Smooth muscle cell of the umbilical artery (primary cell): ENCODE data around the gene PCDHA3. TPM values are rescaled to one million over a fixed set of nuclear protein-coding genes. Genes with fewer than 3 reads are reported as not detected.

Experiments
- total RNA-seq: library from RNA; depleted of rRNA; stranded (reverse); fragments of >200 nt; gene quantifications from 2 replicates; pipeline ENCODE4 v1.2.3, GENCODE V29; 2014

PCDHA3 gene
- 0.23 and 0.59 TPM in 2 replicates for total RNA-seq

GRCh38 chr5:140800816-140801493, at the start of gene PCDHA3:
Gene PCDHA3, plus strand, starts transcription at chr5:140801057.

GRCh38 chr5:140785905-140786686, 14.8 kb upstream of the PCDHA3 start, which contains the start of gene PCDHA1:
Gene PCDHA1, plus strand, starts transcription at chr5:140786140.

GRCh38 chr5:140794595-140795258, 6.1 kb upstream of the PCDHA3 start, which contains the start of gene PCDHA2:
Gene PCDHA2, plus strand, starts transcription at chr5:140794852.

GRCh38 chr5:140806834-140807775, 6.2 kb downstream of the PCDHA3 start, which contains the start of gene PCDHA4:
Gene PCDHA4, plus strand, starts transcription at chr5:140807068.

GRCh38 chr5:140821375-140822280, 20.8 kb downstream of the PCDHA3 start, which contains the start of gene PCDHA5:
Gene PCDHA5, plus strand, starts transcription at chr5:140821613.

GRCh38 chr5:140827704-140828361, 27.0 kb downstream of the PCDHA3 start, which contains the start of gene PCDHA6:
Gene PCDHA6, plus strand, starts transcription at chr5:140827960. Its CDS starts 132 bp downstream, at chr5:140828092.

GRCh38 chr5:140833993-140834392, 33.1 kb downstream of the PCDHA3 start, which contains the start of gene PCDHA7:
Gene PCDHA7, plus strand, starts transcription at chr5:140834269. Its CDS starts 115 bp downstream, at chr5:140834384.

GRCh38 chr5:140840978-140841962, 40.4 kb downstream of the PCDHA3 start, which contains the start of gene PCDHA8:
Gene PCDHA8, plus strand, starts transcription at chr5:140841187. Its CDS starts 135 bp downstream, at chr5:140841322.

GRCh38 chr5:140848139-140849102, 47.6 kb downstream of the PCDHA3 start, which contains the start of gene PCDHA9:
Gene PCDHA9, plus strand, starts transcription at chr5:140848382. Its CDS starts 114 bp downstream, at chr5:140848496.

Other genes starting within 250 kb of the PCDHA3 start
- 37.7 and 40.6 TPM in 2 replicates for gene SRA1, start 243.6 kb upstream of the PCDHA3 start, total RNA-seq
- 19.2 and 24.1 TPM in 2 replicates for gene APBB3, start 236.5 kb upstream of the PCDHA3 start, total RNA-seq
- gene SLC35A4, start 236.2 kb upstream of the PCDHA3 start, total RNA-seq, result 13.1 and 35.8 TPM in 2 replicates
- 0.55 and 0.59 TPM in 2 replicates for gene CD14, start 167.9 kb upstream of the PCDHA3 start, total RNA-seq
- 3.6 and 5.8 TPM in 2 replicates for gene TMCO6, start 161.6 kb upstream of the PCDHA3 start, total RNA-seq
- gene NDUFA2, start 153.4 kb upstream of the PCDHA3 start, total RNA-seq, result 12.5 and 38.0 TPM in 2 replicates
- 81.7 and 91.5 TPM in 2 replicates for gene IK, start 153.2 kb upstream of the PCDHA3 start, total RNA-seq
- 19.3 and 26.9 TPM in 2 replicates for gene WDR55, start 136.2 kb upstream of the PCDHA3 start, total RNA-seq
- 0.18 and 0.30 TPM in 2 replicates for gene DND1, start 127.5 kb upstream of the PCDHA3 start, total RNA-seq
- gene HARS1, start 109.7 kb upstream of the PCDHA3 start, total RNA-seq, result 60.3 and 81.0 TPM in 2 replicates
- 28.2 and 34.6 TPM in 2 replicates for gene HARS2, start 109.6 kb upstream of the PCDHA3 start, total RNA-seq
- 50.9 and 65.3 TPM in 2 replicates for gene ZMAT2, start 100.6 kb upstream of the PCDHA3 start, total RNA-seq
- under 0.01 and 0.09 TPM in 2 replicates for gene PCDHA1, start 14.9 kb upstream of the PCDHA3 start, total RNA-seq
- 0.05 TPM in 1 of 2 replicates, not detected in the other for gene PCDHA2, start 6.2 kb upstream of the PCDHA3 start, total RNA-seq
- 0.32 and 0.89 TPM in 2 replicates for gene PCDHA4, start 6.0 kb downstream of the PCDHA3 start, total RNA-seq
- gene PCDHA5, start 20.6 kb downstream of the PCDHA3 start, total RNA-seq, result under 0.01 and 0.05 TPM in 2 replicates
- gene PCDHA6, start 26.9 kb downstream of the PCDHA3 start, total RNA-seq, result 0.60 and 0.89 TPM in 2 replicates
- 0.74 and 2.4 TPM in 2 replicates for gene PCDHA7, start 33.2 kb downstream of the PCDHA3 start, total RNA-seq
- gene PCDHA8, start 40.1 kb downstream of the PCDHA3 start, total RNA-seq, result under 0.01 and 0.23 TPM in 2 replicates
- under 0.01 and 0.09 TPM in 2 replicates for gene PCDHA9, start 47.3 kb downstream of the PCDHA3 start, total RNA-seq
- gene PCDHA10, start 54.8 kb downstream of the PCDHA3 start, total RNA-seq, result 0.23 and 0.59 TPM in 2 replicates
- 0.18 and 0.30 TPM in 2 replicates for gene PCDHA11, start 67.9 kb downstream of the PCDHA3 start, total RNA-seq
- 0.18 and 0.59 TPM in 2 replicates for gene PCDHA12, start 74.3 kb downstream of the PCDHA3 start, total RNA-seq
- gene PCDHA13, start 81.1 kb downstream of the PCDHA3 start, total RNA-seq, result 0.09 TPM in 1 of 2 replicates, not detected in the other
- gene PCDHAC1, start 125.2 kb downstream of the PCDHA3 start, total RNA-seq, result 0.09 and 0.30 TPM in 2 replicates
- 0.30 and 0.32 TPM in 2 replicates for gene PCDHAC2, start 165.4 kb downstream of the PCDHA3 start, total RNA-seq